ENCODE measurements around the gene NXNL1. TPM values are rescaled to one million over a fixed set of nuclear protein-coding genes. Genes with fewer than 3 reads are reported as not detected.

The NXNL1 gene
- total RNA-seq, 4 donors from 2014 or later = not detected

DNA sequence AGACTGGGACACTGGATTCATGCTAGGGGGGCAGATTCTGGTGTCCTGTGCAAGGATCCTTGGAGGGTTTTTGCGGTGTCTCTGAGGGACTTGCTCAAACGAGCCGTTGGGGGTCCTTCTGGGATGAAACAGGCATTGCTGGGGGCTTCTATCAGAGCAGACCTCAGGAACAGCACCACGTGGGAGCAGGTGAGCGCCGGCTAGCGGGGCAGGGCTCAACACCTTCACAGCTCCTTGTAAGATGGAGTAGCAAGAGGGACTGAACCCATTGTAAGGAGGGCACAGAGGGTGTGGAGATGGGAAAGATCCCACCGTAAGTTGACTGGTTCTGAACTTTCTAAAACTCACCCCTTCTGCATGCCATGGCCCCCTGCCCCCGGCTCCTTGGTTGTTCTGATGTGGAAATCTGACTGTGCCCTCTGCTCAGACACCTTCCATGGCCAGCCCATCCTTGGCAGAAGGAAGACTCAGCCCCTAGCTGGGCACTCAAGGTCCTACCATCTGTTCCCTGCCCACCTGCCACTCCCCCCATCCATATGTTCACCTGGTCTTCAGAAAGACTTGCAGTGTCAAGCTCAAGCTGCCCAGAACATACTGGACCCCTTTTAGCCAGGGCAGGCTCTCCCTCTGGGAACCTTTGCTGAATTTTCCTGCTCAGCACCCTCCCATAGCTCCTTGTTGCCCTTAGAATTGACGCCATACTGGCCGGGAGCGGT is 10.8 kb upstream of the NXNL1 start:
- Histone ChIP-seq H3K9me3 (no peaks in the 10 kb centered on the region), H3K27me3 (no peaks in the 10 kb centered on the region), H3K36me3 (no peaks in the 10 kb centered on the region), H3K4me1 (peaks cover 0 to 73% (median 23%) of the 10 kb centered on the region in 3 donors), H3K27ac (peak overlapping the region in 3 of 4 donors; percentile 88 to 92 (median 91)), H3K4me3 (peak overlapping the region in 1 of 2 donors; percentile 89)
- no peak for ATAC-seq
- 75 to 100% methylated on average over 3 to 4 of the region's 12 CpGs for WGBS, 2 donors (ENCODE audit: low coverage in 1 of 2)
- no peak for TF ChIP-seq CTCF (IDR thresholded peaks at IDR 0.05)
- TF ChIP-seq POLR2A (IDR thresholded peaks at IDR 0.05) = no peak
- TF ChIP-seq EP300 (IDR thresholded peaks at IDR 0.05) = no peak
- TF ChIP-seq POLR2AphosphoS5 (IDR thresholded peaks at IDR 0.05) = no peak

DNA sequence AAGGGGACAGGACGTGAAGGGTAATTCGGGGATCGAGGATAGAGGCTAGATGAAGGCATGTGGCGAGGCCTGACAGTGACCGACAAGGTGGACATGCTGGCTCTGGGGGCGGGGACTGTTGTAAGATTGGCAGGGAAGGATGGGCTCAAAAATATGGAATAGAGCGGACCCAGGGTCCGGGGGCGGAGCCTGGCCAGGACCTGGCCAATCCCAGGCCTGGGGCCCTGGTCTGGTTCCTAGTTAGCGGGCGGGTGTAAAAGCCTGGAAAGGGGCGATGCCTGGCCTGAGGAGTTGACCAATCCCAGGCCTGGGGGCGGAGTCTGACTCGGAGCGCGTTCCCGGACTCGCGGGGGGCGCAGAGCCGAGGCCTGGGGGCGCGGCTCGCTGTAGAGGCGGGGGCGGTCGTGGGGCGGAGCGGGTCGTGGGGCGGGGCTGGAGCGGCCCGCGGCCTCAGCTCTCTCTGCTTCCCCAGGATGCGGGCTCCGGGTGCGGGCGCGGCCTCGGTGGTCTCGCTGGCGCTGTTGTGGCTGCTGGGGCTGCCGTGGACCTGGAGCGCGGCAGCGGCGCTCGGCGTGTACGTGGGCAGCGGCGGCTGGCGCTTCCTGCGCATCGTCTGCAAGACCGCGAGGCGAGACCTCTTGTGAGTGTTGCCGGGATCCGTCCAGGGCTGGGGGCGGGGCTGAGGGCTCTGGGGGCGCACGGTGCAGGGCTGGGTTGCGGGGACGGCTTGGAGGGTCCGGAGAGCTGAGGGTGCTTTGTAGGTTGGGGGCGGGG is 9.5 kb upstream of the NXNL1 start, which contains the start of gene SLC27A1:
TSS of gene SLC27A1 (plus strand) at position 457 of the 774 bp plus-strand sequence. CDS start at position 474, 17 bp downstream.
- Histone ChIP-seq H3K4me1 (peaks cover 0 to 68% (median 21%) of the 10 kb centered on the region in 3 donors), H3K9me3 (no peaks in the 10 kb centered on the region), H3K36me3 (no peaks in the 10 kb centered on the region), H3K27ac (peak within 1 kb of the TSS; percentile 59 to 92 (median 90)), H3K27me3 (no peaks in the 10 kb centered on the region), H3K4me3 (peak within 1 kb of the TSS; percentile 76 to 89)
- peak; percentile 94 for ATAC-seq
- TF ChIP-seq POLR2AphosphoS5 (IDR thresholded peaks at IDR 0.05) (peak; percentile 49), POLR2A (IDR thresholded peaks at IDR 0.05) (peak; percentile 11 to 38), EP300 (IDR thresholded peaks at IDR 0.05) (no peak)
- whole genome bisulfite sequencing, 2 donors (ENCODE audit: low coverage in 1 of 2) = 0% methylated on average over 3 to 11 of the region's 67 CpGs

GRCh38 chr19:17469481-17470067 is 8.8 kb upstream of the NXNL1 start:
- no peaks in the 10 kb centered on the region for H3K27me3 ChIP-seq
- peak; percentile 77 for ATAC-seq
- 0% methylated on average over 1 of the region's 31 CpGs; no CpG with 5 or more reads in 1 of the 2 donors for WGBS, 2 donors (ENCODE audit: low coverage in 1 of 2)
- TF ChIP-seq POLR2A (IDR thresholded peaks at IDR 0.05) (no peak), POLR2AphosphoS5 (IDR thresholded peaks at IDR 0.05) (peak; percentile 49), EP300 (IDR thresholded peaks at IDR 0.05) (no peak), CTCF (IDR thresholded peaks at IDR 0.05) (peak in 1 of 4 experiments; percentile 4)
- no peaks in the 10 kb centered on the region for H3K36me3 ChIP-seq
- H3K9me3 ChIP-seq = no peaks in the 10 kb centered on the region
- H3K4me3 ChIP-seq = peak overlapping the region; percentile 76 to 89
- peaks cover 0 to 62% (median 18%) of the 10 kb centered on the region in 3 donors for H3K4me1 ChIP-seq
- H3K27ac ChIP-seq = peak overlapping the region; percentile 59 to 92 (median 90)

GRCh38 chr19:17469092-17469480 is 8.4 kb upstream of the NXNL1 start:
- WGBS, 2 donors (ENCODE audit: low coverage in 1 of 2) = no CpG with 5 or more reads among the region's 19 CpGs
- peaks cover 0 to 62% (median 18%) of the 10 kb centered on the region in 3 donors for H3K4me1 ChIP-seq

More at GRCh38 chr19:17469092-17469480, 8.4 kb upstream of the NXNL1 start:
- Histone ChIP-seq H3K4me3 (peak overlapping the region; percentile 76 to 89), H3K9me3 (no peaks in the 10 kb centered on the region), H3K27me3 (no peaks in the 10 kb centered on the region), H3K27ac (peak overlapping the region; percentile 59 to 92 (median 90)), H3K36me3 (no peaks in the 10 kb centered on the region)
- TF ChIP-seq CTCF (IDR thresholded peaks at IDR 0.05) = no peak
- no peak for TF ChIP-seq POLR2A (IDR thresholded peaks at IDR 0.05)
- no peak for TF ChIP-seq POLR2AphosphoS5 (IDR thresholded peaks at IDR 0.05)
- no peak for TF ChIP-seq EP300 (IDR thresholded peaks at IDR 0.05)
- ATAC-seq = no peak
